GM23338 (cell line): Measurements from ENCODE around the gene HSD3B7. TPM values are rescaled to one million over a fixed set of nuclear protein-coding genes. Genes with fewer than 3 reads are reported as not detected.

Experiments used
- ATAC-seq: fragments of 200-7000 bp; cut with Tn5 transposase; 3 replicates; pipeline ENCODE4 v1.9.1; 2020
- DNase-seq: peaks from one replicate; pipeline ENCODE4 v3.0.0-alpha.2; 2015; ENCODE audit warnings: low spot score
- H2AFZ ChIP-seq: fragments of 200-600 bp; sonication (generic); 2 replicates; pipeline ENCODE4 v1.8.0; 2016; ENCODE audit warnings: antibody characterized with exemption, mild to moderate bottlenecking, moderate library complexity
- H3F3A ChIP-seq: fragments of 200-600 bp; sonication (generic); replicated peaks from 2 replicates; pipeline ENCODE4 v1.8.0; 2017; ENCODE audit warnings: antibody characterized with exemption, mixed run types, low read depth
- H3K27ac ChIP-seq: fragments of 200-600 bp; sonication (generic); 2 replicates; pipeline ENCODE4 v1.6.1; 2016; ENCODE audit warnings: low read depth
- H3K27me3 ChIP-seq: fragments of 200-600 bp; sonication (generic); 2 replicates; pipeline ENCODE4 v1.8.0; 2016; ENCODE audit warnings: mild to moderate bottlenecking, mixed run types, moderate library complexity; ENCODE audit not compliant: insufficient read depth
- H3K36me3 ChIP-seq: fragments of 200-600 bp; sonication (generic); 2 replicates; pipeline ENCODE4 v1.8.0; 2016; ENCODE audit warnings: mild to moderate bottlenecking; ENCODE audit not compliant: insufficient read depth
- H3K4me1 ChIP-seq: fragments of 200-600 bp; sonication (generic); 2 replicates; pipeline ENCODE4 v1.8.0; 2016; ENCODE audit warnings: mild to moderate bottlenecking, moderate library complexity; ENCODE audit not compliant: insufficient read depth
- H3K4me2 ChIP-seq: fragments of 200-600 bp; sonication (generic); 2 replicates; pipeline ENCODE4 v1.7.1; 2017; ENCODE audit warnings: mixed run types
- H3K4me3 ChIP-seq: fragments of 200-600 bp; sonication (generic); 2 replicates; pipeline ENCODE4 v1.6.1; 2016; ENCODE audit warnings: mixed run types
- H3K79me2 ChIP-seq: fragments of 200-600 bp; sonication (generic); replicated peaks from 2 replicates; pipeline ENCODE4 v1.8.0; 2017; ENCODE audit warnings: mild to moderate bottlenecking; ENCODE audit not compliant: insufficient read depth
- H3K9me2 ChIP-seq: fragments of 200-600 bp; sonication (generic); 2 replicates; pipeline ENCODE4 v1.8.0; 2017; ENCODE audit not compliant: insufficient read depth
- H4K20me1 ChIP-seq: fragments of 200-600 bp; sonication (generic); replicated peaks from 2 replicates; pipeline ENCODE4 v1.8.0; 2017; ENCODE audit warnings: mild to moderate bottlenecking; ENCODE audit not compliant: insufficient read depth
- H3K27ac Mint-ChIP-seq: 2 replicates; pipeline ENCODE4 v1.8.0; 2020; ENCODE audit warnings: inconsistent platforms, mild to moderate bottlenecking, moderate library complexity, mixed read lengths
- H3K27me3 Mint-ChIP-seq: 3 replicates; pipeline ENCODE4 v1.8.0; 2022; ENCODE audit warnings: low read depth, mild to moderate bottlenecking, moderate library complexity, mixed read lengths, inconsistent platforms; ENCODE audit not compliant: insufficient read depth, poor library complexity
- H3K36me3 Mint-ChIP-seq: 3 replicates; pipeline ENCODE4 v1.8.0; 2021; ENCODE audit warnings: low read depth, mild to moderate bottlenecking, inconsistent platforms, moderate library complexity, mixed read lengths
- H3K4me1 Mint-ChIP-seq: 3 replicates; pipeline ENCODE4 v1.8.0; 2020; ENCODE audit warnings: mild to moderate bottlenecking, inconsistent platforms, mixed read lengths
- H3K4me3 Mint-ChIP-seq: 3 replicates; pipeline ENCODE4 v1.8.0; 2021; ENCODE audit warnings: moderate library complexity, mild to moderate bottlenecking, inconsistent platforms, mixed read lengths
- H3K9me3 Mint-ChIP-seq: 3 replicates; pipeline ENCODE4 v1.8.0; 2020; ENCODE audit warnings: moderate library complexity, mild to moderate bottlenecking, inconsistent platforms, mixed read lengths
- POLR2AphosphoS5 ChIP-seq: IDR thresholded peaks from 2 replicates; pipeline ENCODE4 v1.6.1; 2016; ENCODE audit warnings: antibody characterized with exemption, low read depth
- polyA plus RNA-seq: library from polyadenylated mRNA; unstranded; fragments of >200 nt; fragmentation: Nextera tagmentation; extraction: Ambion mirVana; gene quantifications from 2 replicates; pipeline ENCODE4 v1.2.1, GENCODE V29; 2016
- total RNA-seq: library from RNA; depleted of rRNA; stranded (reverse); fragments of >200 nt; shearing (Covaris generic); gene quantifications from 2 replicates; pipeline ENCODE4 v1.2.3, GENCODE V29; 2014
- TF ChIP-seq, protein P1 (sequence below): fragments of 250-450 bp; sonication (Bioruptor Pico); IDR thresholded peaks from 2 replicates; pipeline ENCODE4 v1.5.0; 2020; ENCODE audit warnings: mild to moderate bottlenecking, moderate library complexity
- TF ChIP-seq, protein P2 (sequence below), 2 experiments: fragments of 200-600 bp in 1 of 2; sonication (generic) in 1 of 2; conservative IDR thresholded peaks; 2 replicates each; pipeline versions ENCODE4 v1.5.1 to v1.6.1; 2016 to 2017; ENCODE audit warnings: antibody characterized with exemption in 2 of 2, low read depth in 2 of 2, mild to moderate bottlenecking in 2 of 2, moderate library complexity in 1 of 2

The HSD3B7 gene
- total and polyA plus RNA-seq, 2 experiments from 2014 or later, result 4.3 to 12.2 TPM

DNA sequence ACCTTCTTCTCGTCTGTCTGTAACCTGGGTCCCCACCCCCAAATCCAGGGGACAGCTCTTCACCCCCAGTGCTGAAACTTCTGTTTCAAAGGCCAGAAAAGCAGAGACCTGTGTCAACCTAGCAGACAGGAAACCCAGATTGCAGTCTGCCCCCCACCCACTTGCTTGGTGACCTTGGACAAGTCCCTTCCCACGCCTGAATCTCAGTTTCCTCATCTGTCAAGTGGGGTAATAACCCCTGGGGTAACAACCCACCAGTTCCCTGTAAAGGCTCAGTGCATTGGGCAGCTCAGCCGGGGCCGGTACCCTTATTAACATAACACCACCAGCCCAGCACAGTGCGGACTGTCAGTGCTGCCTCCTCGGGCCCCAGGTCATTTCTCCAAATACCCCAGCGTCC, 24.1 kb downstream of the HSD3B7 start:
- Mint-ChIP-seq H3K4me3 (peak overlapping the region; percentile 76; the same call in 2 of the 3 replicates), H3K9me3 (no peaks in the 10 kb centered on the region; the same call in 1 of the 3 replicates), H3K36me3 (no peaks in the 10 kb centered on the region; the same call in 2 of the 3 replicates), H3K27ac (no peak overlapping the region), H3K4me1 (peaks cover 20% of the 10 kb centered on the region), H3K27me3 (peaks cover 34% of the 10 kb centered on the region)
- Histone ChIP-seq H2AFZ (no peak overlapping the region), H3K4me2 (peak overlapping the region; percentile 84), H3K27ac (no peak overlapping the region), H4K20me1 (0 out of 2 replicates have a peak, but pooled peaks cover 5% of the 10 kb centered on the region), H3K4me3 (peak overlapping the region; percentile 64; the same call in 1 of the 2 replicates), H3K4me1 (no peaks in the 10 kb centered on the region; the same call in 1 of the 2 replicates), H3K27me3 (no peaks in the 10 kb centered on the region), H3K9me2 (no peaks in the 10 kb centered on the region), H3F3A (no peaks in the 10 kb centered on the region), H3K79me2 (peaks cover 10% of the 10 kb centered on the region; the same call in 1 of the 2 replicates), H3K36me3 (no peaks in the 10 kb centered on the region; the same call in 1 of the 2 replicates)
- TF ChIP-seq, protein P1, sequence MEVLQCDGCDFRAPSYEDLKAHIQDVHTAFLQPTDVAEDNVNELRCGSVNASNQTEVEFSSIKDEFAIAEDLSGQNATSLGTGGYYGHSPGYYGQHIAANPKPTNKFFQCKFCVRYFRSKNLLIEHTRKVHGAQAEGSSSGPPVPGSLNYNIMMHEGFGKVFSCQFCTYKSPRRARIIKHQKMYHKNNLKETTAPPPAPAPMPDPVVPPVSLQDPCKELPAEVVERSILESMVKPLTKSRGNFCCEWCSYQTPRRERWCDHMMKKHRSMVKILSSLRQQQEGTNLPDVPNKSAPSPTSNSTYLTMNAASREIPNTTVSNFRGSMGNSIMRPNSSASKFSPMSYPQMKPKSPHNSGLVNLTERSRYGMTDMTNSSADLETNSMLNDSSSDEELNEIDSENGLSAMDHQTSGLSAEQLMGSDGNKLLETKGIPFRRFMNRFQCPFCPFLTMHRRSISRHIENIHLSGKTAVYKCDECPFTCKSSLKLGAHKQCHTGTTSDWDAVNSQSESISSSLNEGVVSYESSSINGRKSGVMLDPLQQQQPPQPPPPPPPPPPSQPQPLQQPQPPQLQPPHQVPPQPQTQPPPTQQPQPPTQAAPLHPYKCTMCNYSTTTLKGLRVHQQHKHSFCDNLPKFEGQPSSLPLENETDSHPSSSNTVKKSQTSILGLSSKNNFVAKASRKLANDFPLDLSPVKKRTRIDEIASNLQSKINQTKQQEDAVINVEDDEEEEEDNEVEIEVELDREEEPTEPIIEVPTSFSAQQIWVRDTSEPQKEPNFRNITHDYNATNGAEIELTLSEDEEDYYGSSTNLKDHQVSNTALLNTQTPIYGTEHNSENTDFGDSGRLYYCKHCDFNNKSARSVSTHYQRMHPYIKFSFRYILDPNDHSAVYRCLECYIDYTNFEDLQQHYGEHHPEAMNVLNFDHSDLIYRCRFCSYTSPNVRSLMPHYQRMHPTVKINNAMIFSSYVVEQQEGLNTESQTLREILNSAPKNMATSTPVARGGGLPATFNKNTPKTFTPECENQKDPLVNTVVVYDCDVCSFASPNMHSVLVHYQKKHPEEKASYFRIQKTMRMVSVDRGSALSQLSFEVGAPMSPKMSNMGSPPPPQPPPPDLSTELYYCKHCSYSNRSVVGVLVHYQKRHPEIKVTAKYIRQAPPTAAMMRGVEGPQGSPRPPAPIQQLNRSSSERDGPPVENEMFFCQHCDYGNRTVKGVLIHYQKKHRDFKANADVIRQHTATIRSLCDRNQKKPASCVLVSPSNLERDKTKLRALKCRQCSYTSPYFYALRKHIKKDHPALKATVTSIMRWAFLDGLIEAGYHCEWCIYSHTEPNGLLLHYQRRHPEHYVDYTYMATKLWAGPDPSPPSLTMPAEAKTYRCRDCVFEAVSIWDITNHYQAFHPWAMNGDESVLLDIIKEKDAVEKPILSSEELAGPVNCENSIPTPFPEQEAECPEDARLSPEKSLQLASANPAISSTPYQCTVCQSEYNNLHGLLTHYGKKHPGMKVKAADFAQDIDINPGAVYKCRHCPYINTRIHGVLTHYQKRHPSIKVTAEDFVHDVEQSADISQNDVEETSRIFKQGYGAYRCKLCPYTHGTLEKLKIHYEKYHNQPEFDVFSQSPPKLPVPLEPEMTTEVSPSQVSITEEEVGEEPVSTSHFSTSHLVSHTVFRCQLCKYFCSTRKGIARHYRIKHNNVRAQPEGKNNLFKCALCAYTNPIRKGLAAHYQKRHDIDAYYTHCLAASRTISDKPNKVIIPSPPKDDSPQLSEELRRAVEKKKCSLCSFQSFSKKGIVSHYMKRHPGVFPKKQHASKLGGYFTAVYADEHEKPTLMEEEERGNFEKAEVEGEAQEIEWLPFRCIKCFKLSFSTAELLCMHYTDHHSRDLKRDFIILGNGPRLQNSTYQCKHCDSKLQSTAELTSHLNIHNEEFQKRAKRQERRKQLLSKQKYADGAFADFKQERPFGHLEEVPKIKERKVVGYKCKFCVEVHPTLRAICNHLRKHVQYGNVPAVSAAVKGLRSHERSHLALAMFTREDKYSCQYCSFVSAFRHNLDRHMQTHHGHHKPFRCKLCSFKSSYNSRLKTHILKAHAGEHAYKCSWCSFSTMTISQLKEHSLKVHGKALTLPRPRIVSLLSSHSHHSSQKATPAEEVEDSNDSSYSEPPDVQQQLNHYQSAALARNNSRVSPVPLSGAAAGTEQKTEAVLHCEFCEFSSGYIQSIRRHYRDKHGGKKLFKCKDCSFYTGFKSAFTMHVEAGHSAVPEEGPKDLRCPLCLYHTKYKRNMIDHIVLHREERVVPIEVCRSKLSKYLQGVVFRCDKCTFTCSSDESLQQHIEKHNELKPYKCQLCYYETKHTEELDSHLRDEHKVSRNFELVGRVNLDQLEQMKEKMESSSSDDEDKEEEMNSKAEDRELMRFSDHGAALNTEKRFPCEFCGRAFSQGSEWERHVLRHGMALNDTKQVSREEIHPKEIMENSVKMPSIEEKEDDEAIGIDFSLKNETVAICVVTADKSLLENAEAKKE (CRISPR knock-in tag), result no peak
- TF ChIP-seq, protein P2, sequence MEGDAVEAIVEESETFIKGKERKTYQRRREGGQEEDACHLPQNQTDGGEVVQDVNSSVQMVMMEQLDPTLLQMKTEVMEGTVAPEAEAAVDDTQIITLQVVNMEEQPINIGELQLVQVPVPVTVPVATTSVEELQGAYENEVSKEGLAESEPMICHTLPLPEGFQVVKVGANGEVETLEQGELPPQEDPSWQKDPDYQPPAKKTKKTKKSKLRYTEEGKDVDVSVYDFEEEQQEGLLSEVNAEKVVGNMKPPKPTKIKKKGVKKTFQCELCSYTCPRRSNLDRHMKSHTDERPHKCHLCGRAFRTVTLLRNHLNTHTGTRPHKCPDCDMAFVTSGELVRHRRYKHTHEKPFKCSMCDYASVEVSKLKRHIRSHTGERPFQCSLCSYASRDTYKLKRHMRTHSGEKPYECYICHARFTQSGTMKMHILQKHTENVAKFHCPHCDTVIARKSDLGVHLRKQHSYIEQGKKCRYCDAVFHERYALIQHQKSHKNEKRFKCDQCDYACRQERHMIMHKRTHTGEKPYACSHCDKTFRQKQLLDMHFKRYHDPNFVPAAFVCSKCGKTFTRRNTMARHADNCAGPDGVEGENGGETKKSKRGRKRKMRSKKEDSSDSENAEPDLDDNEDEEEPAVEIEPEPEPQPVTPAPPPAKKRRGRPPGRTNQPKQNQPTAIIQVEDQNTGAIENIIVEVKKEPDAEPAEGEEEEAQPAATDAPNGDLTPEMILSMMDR (conservative IDR thresholded peaks at IDR 0.05; ENCODE audit: low read depth in 2 of 2), result no peak
- no peak for TF ChIP-seq POLR2AphosphoS5
- ATAC-seq (peak; percentile 33), DNase-seq (no peak)
